AG10803 (cell line): ENCODE data around the gene RFX6.

Source experiments
- DNase-seq: peaks from one replicate; pipeline ENCODE4 v3.0.0; 2010; ENCODE audit warnings: low read depth
- H3K4me3 ChIP-seq: 2 replicates; pipeline ENCODE4 v1.5.1; 2011; ENCODE audit warnings: mild to moderate bottlenecking, low read length, control low read depth
- TF ChIP-seq, protein P1 (sequence below): conservative IDR thresholded peaks from 2 replicates; pipeline ENCODE4 v1.5.1; 2011; ENCODE audit warnings: mild to moderate bottlenecking, low read length, control low read depth, inconsistent platforms

RFX6 gene

DNA sequence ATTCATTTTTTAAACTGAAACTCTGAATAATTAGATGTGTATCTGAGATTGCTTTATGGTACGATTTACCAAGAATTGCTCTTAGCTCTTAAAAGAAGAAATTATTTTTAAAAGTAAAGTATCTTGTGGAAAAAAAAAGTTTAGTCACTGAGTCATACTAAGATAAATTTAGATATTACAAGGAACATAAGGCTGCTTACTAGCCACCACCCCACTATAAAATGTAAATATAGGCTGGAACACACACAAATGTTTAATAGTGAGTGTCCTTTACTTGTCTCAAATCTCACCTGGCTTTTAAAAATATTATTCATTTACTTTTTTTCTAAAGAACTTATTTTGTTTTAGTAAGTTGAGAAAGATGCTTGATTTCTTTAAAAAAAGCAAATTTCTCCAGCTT lies 17.6 kb downstream of the RFX6 start:
- DNase-seq = no peak
- TF ChIP-seq, protein P1, sequence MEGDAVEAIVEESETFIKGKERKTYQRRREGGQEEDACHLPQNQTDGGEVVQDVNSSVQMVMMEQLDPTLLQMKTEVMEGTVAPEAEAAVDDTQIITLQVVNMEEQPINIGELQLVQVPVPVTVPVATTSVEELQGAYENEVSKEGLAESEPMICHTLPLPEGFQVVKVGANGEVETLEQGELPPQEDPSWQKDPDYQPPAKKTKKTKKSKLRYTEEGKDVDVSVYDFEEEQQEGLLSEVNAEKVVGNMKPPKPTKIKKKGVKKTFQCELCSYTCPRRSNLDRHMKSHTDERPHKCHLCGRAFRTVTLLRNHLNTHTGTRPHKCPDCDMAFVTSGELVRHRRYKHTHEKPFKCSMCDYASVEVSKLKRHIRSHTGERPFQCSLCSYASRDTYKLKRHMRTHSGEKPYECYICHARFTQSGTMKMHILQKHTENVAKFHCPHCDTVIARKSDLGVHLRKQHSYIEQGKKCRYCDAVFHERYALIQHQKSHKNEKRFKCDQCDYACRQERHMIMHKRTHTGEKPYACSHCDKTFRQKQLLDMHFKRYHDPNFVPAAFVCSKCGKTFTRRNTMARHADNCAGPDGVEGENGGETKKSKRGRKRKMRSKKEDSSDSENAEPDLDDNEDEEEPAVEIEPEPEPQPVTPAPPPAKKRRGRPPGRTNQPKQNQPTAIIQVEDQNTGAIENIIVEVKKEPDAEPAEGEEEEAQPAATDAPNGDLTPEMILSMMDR = no peak
- no peak overlapping the region for H3K4me3 ChIP-seq

DNA sequence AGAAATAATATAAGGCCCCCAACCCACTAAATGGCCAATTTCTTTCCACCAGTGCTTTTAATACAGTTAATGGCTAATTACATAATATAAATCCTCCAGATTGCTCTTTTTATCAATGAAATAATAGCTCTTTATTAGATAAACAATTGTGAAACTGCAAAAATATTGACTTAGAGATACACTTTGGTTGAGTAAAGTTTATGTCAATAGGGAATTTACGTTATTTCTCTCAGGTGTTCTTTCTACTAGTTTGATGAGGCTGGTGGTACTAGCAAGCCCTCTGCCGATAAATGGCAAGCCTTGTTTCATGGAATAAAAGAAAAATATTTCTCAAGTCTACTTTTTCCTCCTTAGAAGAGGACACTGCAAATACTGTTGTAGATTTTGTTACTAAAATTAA lies 18.9 kb downstream of the RFX6 start:
- no peak overlapping the region for H3K4me3 ChIP-seq

DNA sequence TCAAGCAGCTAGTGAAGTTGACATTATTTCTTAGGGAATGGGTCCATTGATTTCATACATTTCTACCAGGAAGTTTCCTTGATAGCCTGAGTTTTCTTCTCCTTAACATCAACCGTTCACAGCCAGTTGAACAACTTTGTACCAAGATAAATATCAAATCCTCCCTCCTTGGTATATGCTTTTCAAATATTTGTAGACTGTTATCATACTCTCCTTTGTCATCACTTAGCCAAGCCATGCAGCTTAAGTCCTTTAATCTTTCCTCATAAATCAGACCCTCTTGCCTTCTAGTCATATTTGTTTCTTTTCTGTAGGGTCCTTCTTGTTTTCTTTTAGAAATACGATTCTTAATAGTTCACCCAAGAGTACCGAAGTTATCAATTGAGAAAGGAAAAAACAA lies 25.6 kb downstream of the RFX6 start:
- no peak overlapping the region for H3K4me3 ChIP-seq
- TF ChIP-seq, protein P1 = no peak
- DNase-seq = no peak

More for the DNA sequence above, 18.9 kb downstream of the RFX6 start:
- DNase-seq = no peak
- TF ChIP-seq, protein P1 = no peak

DNA sequence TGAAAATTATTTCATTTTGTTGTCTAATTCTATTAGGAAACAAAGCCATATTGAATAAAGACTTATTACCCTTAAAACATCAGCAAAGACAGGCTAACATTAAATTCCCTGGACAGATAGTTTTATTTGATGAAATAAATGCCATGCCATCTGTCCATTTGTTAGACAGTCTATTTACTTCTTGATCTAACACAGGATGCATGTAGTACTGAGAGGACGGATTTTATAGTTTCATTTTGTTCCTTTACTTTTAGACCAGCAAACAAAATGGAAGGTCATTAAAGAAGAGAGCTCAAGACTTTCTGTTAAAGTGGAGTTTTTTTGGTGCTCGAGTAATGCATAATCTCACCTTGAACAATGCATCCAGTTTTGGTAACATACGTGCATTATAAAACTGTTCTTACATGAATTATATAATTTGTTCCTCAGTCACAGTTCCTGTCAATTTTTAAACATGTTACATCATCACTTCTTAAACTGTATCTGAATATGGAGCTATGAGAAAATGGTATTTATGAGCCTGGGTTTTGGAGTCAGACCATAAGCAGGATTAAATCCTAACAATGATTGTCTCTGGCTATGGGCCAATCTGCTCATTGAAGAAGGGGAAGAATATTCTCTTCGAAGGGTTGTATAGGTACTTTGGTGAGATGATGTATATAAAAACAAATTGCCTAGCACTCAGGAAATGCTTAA lies 46.0 kb downstream of the RFX6 start:
- TF ChIP-seq, protein P1 = no peak
- H3K4me3 ChIP-seq = no peak overlapping the region
- DNase-seq = no peak

DNA sequence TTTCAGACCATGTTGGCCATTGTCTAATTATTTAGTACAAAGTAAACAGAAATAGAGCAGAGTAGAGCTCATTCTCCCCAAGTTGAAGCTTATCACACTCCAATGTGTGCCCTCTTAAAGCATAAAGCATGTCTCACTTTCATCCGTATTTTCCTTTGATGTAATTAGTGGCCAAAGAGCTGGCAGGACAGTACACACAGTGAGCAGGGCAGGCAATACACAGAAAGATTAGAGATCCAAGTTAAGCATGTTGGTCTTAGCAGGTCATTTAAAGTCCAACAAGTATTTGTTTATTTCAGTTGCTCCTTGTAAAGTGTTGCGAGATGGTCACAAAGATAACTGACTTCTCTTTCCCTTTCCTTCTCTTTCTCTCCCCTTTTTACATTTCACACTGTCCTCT lies 47.2 kb downstream of the RFX6 start:
- H3K4me3 ChIP-seq = no peak overlapping the region
- no peak for DNase-seq
- TF ChIP-seq, protein P1 = no peak

DNA sequence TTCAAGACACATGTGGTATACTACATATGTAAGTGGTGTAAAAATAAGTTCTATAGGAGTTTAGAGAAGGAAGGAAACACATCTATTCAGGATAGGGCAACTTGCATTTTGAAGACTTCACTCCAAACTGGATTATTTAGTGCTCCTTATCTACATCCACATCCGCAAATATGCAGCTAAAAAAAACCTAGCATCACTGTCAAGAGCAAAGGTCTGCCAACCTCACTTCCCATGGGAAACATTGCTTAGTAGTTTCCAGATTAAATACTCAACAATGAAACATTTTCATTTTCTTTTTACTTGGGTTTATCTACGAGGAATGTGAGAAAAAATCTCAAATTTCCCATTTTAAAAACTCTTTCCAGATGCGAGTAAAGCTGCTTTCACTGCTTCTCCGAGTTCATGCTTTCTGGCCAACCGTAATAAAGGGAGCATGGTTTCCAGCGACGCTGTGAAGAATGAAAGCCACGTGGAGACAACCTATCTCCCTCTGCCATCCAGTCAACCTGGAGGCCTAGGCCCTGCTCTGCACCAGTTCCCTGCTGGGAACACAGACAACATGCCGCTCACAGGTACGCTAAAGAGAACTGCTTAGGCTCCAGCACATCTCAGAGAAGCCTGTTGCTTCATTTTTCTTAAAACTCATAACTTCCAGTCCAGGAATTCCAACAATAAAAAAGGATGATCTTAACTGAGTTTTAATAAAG lies 48.2 kb downstream of the RFX6 start:
- TF ChIP-seq, protein P1 = no peak
- DNase-seq = peak; percentile 16
- H3K4me3 ChIP-seq = no peak overlapping the region

DNA sequence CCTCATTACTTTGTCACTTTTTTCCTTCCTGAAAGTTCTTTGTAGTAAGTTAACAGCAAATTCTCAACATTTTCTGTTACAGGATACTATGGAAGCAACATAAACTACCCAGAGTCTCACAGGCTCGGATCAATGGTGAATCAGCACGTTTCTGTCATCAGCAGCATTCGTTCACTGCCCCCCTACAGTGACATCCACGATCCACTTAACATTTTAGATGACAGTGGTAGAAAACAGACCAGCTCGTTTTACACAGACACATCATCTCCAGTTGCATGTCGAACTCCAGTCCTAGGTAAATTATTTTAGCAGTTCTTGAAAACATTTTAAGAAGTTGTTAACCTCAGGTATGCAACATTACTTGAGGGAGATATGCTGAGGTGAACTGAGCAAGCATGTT lies 51.6 kb downstream of the RFX6 start:
- TF ChIP-seq, protein P1 = no peak
- H3K4me3 ChIP-seq = no peak overlapping the region
- no peak for DNase-seq
